Immature natural killer cell (primary cell): Measurements from ENCODE around the gene MRPL3. TPM values are rescaled to one million over a fixed set of nuclear protein-coding genes. Genes with fewer than 3 reads are reported as not detected.

ENCODE experiments used
- DNase-seq, 3 donors: peaks; one replicate each; pipeline ENCODE4 v3.0.0; 2022; ENCODE audit warnings: mixed read lengths in 1 of 3
- H3K27ac Mint-ChIP-seq, 6 donors: one replicate each; pipeline ENCODE4 v1.8.0; 2020; ENCODE audit warnings: mixed read lengths in 6 of 6, mild to moderate bottlenecking in 5 of 6, inconsistent platforms in 4 of 6, moderate library complexity in 3 of 6
- H3K27me3 Mint-ChIP-seq, 3 donors: one replicate each; pipeline ENCODE4 v1.8.0; 2020 to 2021; ENCODE audit warnings: low read depth in 3 of 3, mild to moderate bottlenecking in 3 of 3, mixed read lengths in 3 of 3, moderate library complexity in 3 of 3, inconsistent platforms in 1 of 3
- H3K36me3 Mint-ChIP-seq, 3 donors: one replicate each; pipeline ENCODE4 v1.8.0; 2020; ENCODE audit warnings: mixed read lengths in 3 of 3, inconsistent platforms in 2 of 3, mild to moderate bottlenecking in 2 of 3
- H3K4me1 Mint-ChIP-seq, 2 donors: one replicate each; pipeline ENCODE4 v1.8.0; 2020; ENCODE audit warnings: inconsistent platforms in 2 of 2, mild to moderate bottlenecking in 2 of 2, mixed read lengths in 2 of 2, moderate library complexity in 1 of 2
- H3K4me3 Mint-ChIP-seq, 5 donors: one replicate each; pipeline ENCODE4 v1.8.0; 2020; ENCODE audit warnings: mild to moderate bottlenecking in 5 of 5, mixed read lengths in 5 of 5, inconsistent platforms in 3 of 5, moderate library complexity in 3 of 5
- H3K9me3 Mint-ChIP-seq, 6 donors: one replicate each; pipeline ENCODE4 v1.8.0; 2020; ENCODE audit warnings: mild to moderate bottlenecking in 6 of 6, mixed read lengths in 6 of 6, inconsistent platforms in 4 of 6, moderate library complexity in 3 of 6
- polyA plus RNA-seq, 3 donors: library from polyadenylated mRNA; unstranded; fragments of 300-500 nt; fragmentation: Illumina TruSeq; gene quantifications; one replicate each; pipeline ENCODE4 v1.2.3, GENCODE V29; 2021

The MRPL3 gene
- 100 to 1,000 TPM in 1 of 3 donors, 10 to 100 TPM in 2; 63.5 to 101 (median 66.5) TPM for polyA plus RNA-seq

DNA sequence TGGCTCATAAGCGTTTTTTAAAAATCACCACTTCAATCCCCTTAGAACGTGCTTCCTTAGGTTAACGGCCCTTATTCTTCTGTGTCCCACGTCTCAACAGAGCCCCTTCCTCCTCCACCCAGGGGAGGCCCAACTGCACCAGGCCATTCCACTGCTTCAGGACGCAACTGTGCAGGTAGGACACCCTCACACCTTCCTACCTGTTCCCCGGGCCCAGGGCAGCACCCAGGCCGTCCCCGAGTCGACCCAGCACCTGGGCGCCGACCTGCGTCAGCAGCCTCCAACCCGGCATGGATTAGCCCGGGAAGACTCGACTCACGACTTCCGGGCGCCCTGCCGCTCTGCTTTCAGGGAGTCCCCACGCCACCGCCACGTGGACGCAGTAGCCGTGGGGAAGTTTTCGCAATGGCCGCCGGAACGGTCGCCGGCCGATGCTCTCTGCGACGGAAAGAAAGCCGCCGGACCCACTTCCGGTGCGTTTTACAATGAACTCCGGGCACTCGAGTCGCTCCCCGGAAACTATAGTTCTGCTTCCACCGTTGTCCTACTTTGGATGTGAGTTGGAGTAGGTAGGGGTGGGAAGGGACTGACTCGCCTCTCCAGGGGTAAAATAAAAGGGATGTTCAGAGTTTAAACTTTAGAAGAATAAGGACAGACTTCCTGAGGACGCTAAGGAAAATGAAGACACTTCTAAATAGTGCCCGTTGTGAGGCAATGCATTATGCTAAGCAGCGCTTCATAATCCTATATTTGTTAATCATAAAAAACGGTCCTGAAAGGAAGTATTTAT, at the start of gene MRPL3:
TSS of gene MRPL3 (minus strand) at position 442 of the 790 bp plus-strand sequence. CDS start at position 292, 150 bp downstream.
- DNase-seq: peak; percentile 81 to 84 (median 82)
- H3K27me3 Mint-ChIP-seq: peaks cover 2 to 11% (median 6%) of the 10 kb centered on the region in 3 donors
- H3K27ac Mint-ChIP-seq: peak within 1 kb of the TSS; percentile 88 to 97 (median 94)
- peaks cover 4 to 15% (median 6%) of the 10 kb centered on the region in 3 donors for H3K36me3 Mint-ChIP-seq
- H3K9me3 Mint-ChIP-seq: no peaks in the 10 kb centered on the region
- H3K4me3 Mint-ChIP-seq: peak within 1 kb of the TSS; percentile 90 to 97 (median 93)
- H3K4me1 Mint-ChIP-seq: peaks cover 31 to 53% of the 10 kb centered on the region in 2 donors

GRCh38 chr3:131551761-131552160, 49.0 kb upstream of the MRPL3 start:
- no peak for DNase-seq
- H3K27ac Mint-ChIP-seq: no peak overlapping the region
- H3K4me1 Mint-ChIP-seq: no peaks in the 10 kb centered on the region
- no peak overlapping the region for H3K4me3 Mint-ChIP-seq
- H3K9me3 Mint-ChIP-seq: no peaks in the 10 kb centered on the region
- H3K27me3 Mint-ChIP-seq: peaks cover 0 to 9% (median 8%) of the 10 kb centered on the region in 3 donors
- no peaks in the 10 kb centered on the region for H3K36me3 Mint-ChIP-seq

- H3K27me3 Mint-ChIP-seq: peaks cover 0 to 8% (median 5%) of the 10 kb centered on the region in 3 donors
Observed at GRCh38 chr3:131550562-131551465, 48.0 kb upstream of the MRPL3 start.

GRCh38 chr3:131549340-131549739, 46.6 kb upstream of the MRPL3 start:
- Mint-ChIP-seq H3K27ac (no peak overlapping the region), H3K4me3 (no peak overlapping the region), H3K4me1 (no peaks in the 10 kb centered on the region), H3K36me3 (no peaks in the 10 kb centered on the region), H3K27me3 (peaks cover 0 to 9% (median 5%) of the 10 kb centered on the region in 3 donors), H3K9me3 (no peaks in the 10 kb centered on the region)
- no peak for DNase-seq

More at GRCh38 chr3:131550562-131551465, 48.0 kb upstream of the MRPL3 start:
- Mint-ChIP-seq H3K4me3 (no peak overlapping the region), H3K36me3 (no peaks in the 10 kb centered on the region), H3K27ac (no peak overlapping the region), H3K4me1 (no peaks in the 10 kb centered on the region), H3K9me3 (no peaks in the 10 kb centered on the region)
- DNase-seq: no peak

DNA sequence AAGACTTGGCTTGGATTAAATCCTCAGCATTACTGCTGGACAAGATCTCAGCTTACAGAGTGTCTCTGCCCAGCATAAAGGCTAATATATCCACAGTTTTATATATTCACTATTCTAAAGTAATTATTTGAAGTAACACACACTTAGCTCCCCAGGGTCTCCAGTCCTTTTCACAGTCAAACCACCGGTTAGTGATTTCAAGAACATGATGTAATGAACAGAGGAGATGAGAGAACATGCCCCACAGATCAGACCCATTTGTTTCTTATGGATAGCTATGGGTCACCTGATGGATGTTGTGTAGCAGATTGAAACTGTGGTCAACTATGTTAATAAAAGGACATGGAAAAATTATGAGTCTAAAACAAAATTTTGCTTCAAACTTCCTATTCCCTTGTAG, 44.8 kb upstream of the MRPL3 start:
- Mint-ChIP-seq H3K27ac (no peak overlapping the region), H3K9me3 (peaks cover 0 to under 1% (median 0%) of the 10 kb centered on the region in 6 donors), H3K4me3 (no peak overlapping the region), H3K36me3 (no peaks in the 10 kb centered on the region), H3K4me1 (no peaks in the 10 kb centered on the region), H3K27me3 (peaks cover 0 to 5% (median 1%) of the 10 kb centered on the region in 3 donors)
- no peak for DNase-seq

DNA sequence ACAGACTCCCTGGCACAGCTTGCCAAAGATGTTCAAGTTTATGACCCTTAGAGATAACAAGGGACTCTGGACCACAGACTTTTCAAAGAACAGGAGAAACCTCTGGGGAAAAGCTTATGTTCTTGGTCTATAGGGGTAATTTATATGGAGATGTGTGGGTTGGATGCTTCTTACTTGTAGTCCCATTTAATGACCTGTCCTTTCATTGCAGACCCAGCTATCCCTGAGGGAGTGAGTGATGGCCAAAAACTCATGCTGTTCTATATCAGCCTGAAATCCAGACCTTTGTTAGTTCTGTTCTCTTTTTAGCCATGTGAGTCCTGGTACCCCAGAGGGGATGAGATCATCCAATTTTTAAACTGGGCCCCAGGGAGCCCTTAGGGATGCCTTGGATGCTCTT, 43.7 kb upstream of the MRPL3 start:
- peaks cover 0 to 5% (median 1%) of the 10 kb centered on the region in 3 donors for H3K27me3 Mint-ChIP-seq
- DNase-seq: no peak
- no peaks in the 10 kb centered on the region for H3K36me3 Mint-ChIP-seq
- no peak overlapping the region for H3K4me3 Mint-ChIP-seq
- no peak overlapping the region for H3K27ac Mint-ChIP-seq
- H3K4me1 Mint-ChIP-seq: no peaks in the 10 kb centered on the region
- peaks cover 0 to 1% (median 0%) of the 10 kb centered on the region in 6 donors for H3K9me3 Mint-ChIP-seq

DNA sequence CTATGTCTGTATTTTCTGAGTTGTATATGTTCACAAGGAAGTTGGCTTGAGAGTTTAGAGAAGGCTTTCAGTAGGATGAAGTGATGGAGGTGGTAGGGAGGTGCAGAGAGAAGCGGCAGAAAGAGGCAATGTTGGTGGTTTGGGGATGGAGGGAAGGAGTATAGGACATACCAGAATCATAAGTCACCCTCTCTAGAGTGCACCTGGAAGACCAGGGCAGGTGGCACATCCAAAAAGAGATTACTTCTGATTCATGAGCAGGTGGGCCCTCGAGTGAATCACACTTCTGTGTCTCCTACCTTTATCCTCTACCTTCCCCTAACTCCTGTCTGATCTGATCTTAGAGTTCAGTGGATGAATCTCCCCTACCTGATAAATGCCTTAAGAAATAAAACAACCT, 41.8 kb upstream of the MRPL3 start:
- H3K27me3 Mint-ChIP-seq: peaks cover 0 to 10% (median 1%) of the 10 kb centered on the region in 3 donors
- H3K4me3 Mint-ChIP-seq: no peak overlapping the region
- DNase-seq: no peak
- peaks cover 0 to 1% (median 0%) of the 10 kb centered on the region in 6 donors for H3K9me3 Mint-ChIP-seq
- no peaks in the 10 kb centered on the region for H3K4me1 Mint-ChIP-seq
- no peak overlapping the region for H3K27ac Mint-ChIP-seq
- H3K36me3 Mint-ChIP-seq: no peaks in the 10 kb centered on the region

GRCh38 chr3:131543714-131544113, 40.9 kb upstream of the MRPL3 start:
- Mint-ChIP-seq H3K27ac (no peak overlapping the region), H3K4me3 (no peak overlapping the region), H3K27me3 (peaks cover 0 to 7% (median 1%) of the 10 kb centered on the region in 3 donors)

DNA sequence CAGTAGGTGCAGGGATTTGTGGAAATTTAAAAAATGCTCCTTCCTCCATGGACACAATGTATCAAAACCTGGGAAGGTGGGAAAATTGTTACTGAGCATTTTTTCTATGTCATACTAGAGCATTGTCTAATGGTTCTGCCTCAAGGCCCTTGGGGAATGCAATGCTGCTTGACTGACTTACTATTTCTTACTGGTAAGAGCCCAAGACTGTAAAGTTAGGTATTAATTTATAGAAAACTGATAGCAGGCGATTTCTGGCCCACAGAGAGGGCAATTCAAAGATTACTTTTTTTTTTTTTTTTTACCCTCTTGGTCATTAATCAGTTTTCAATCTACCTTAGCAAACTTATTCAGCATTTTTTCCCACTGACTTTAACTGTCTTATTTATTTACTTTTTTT, 38.5 kb upstream of the MRPL3 start:
- Mint-ChIP-seq H3K4me1 (no peaks in the 10 kb centered on the region), H3K27ac (no peak overlapping the region), H3K36me3 (no peaks in the 10 kb centered on the region), H3K27me3 (peaks cover 0 to 11% (median 1%) of the 10 kb centered on the region in 3 donors), H3K4me3 (no peak overlapping the region), H3K9me3 (peaks cover 0 to 1% (median 0%) of the 10 kb centered on the region in 6 donors)
- DNase-seq: no peak

More at GRCh38 chr3:131543714-131544113, 40.9 kb upstream of the MRPL3 start:
- H3K4me1 Mint-ChIP-seq: no peaks in the 10 kb centered on the region
- no peak for DNase-seq
- H3K36me3 Mint-ChIP-seq: no peaks in the 10 kb centered on the region
- peaks cover 0 to 1% (median 0%) of the 10 kb centered on the region in 6 donors for H3K9me3 Mint-ChIP-seq

DNA sequence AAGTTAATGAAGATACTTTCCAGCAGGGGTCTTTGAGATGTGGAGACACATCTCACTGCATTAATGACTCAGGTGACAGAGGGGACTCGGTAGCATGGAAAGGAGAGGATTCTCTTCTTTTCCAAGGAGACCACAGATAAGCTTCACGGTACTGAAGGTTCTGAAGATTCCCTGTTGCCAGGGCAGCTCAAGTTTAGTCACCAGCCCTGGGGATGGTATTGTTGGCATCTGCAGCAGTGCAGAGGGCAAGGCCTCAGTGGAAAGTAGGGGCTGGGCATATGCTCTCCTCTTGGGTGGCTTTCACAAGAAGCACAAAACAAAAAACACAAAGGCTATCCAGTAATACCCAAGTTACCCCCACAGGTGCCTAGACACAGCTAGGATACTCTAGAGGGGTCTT, 38.0 kb upstream of the MRPL3 start:
- no peaks in the 10 kb centered on the region for H3K4me1 Mint-ChIP-seq
- H3K27ac Mint-ChIP-seq: no peak overlapping the region
- no peak for DNase-seq
- H3K4me3 Mint-ChIP-seq: no peak overlapping the region
- H3K9me3 Mint-ChIP-seq: peaks cover 0 to 4% (median 0%) of the 10 kb centered on the region in 6 donors
- no peaks in the 10 kb centered on the region for H3K36me3 Mint-ChIP-seq
- H3K27me3 Mint-ChIP-seq: peaks cover 0 to 16% (median 1%) of the 10 kb centered on the region in 3 donors

DNA sequence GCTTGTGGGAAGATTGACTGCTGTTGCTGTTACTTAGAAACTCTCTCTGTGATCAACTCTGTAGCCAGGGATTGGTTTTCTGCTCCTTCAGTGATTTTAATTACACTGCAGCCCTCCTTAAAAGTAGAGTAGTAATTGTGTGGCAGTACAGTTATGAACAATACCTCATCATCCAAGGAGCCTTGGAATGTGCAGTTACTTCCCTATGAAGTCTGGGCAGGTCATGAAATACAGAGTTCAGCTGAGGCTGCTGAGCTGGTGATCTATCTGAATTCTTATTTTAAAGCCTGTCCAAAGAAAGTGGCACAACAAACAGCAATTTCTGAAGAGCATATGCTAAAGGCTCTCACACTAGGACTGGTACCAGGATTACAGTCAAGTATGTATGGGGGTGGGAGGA, 37.4 kb upstream of the MRPL3 start:
- Mint-ChIP-seq H3K27ac (no peak overlapping the region), H3K9me3 (peaks cover 0 to 4% (median 0%) of the 10 kb centered on the region in 6 donors), H3K4me1 (no peaks in the 10 kb centered on the region), H3K4me3 (no peak overlapping the region), H3K27me3 (peaks cover 0 to 17% (median 0%) of the 10 kb centered on the region in 3 donors), H3K36me3 (no peaks in the 10 kb centered on the region)
- DNase-seq: no peak

DNA sequence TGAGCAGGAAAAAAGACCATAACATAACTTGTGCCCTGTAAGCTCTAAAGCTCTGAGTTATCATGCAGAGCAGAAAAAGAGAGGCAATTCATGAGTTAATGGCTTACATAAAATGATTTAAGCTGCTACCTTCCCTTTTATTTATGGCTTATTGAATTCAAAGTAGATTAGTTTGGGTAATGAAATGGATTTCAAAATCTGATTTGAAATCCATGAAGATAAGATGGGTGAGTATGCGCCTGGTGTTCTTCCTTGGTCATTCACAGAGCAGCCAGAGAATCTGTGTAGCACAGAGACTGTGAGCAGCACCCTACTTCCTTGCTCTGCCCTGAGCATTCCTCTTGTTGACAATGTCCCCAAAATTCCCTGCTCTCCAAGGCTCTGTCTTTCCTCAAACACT, 36.2 kb upstream of the MRPL3 start:
- no peaks in the 10 kb centered on the region for H3K36me3 Mint-ChIP-seq
- no peak overlapping the region for H3K27ac Mint-ChIP-seq
- H3K4me3 Mint-ChIP-seq: no peak overlapping the region
- DNase-seq: no peak
- H3K9me3 Mint-ChIP-seq: peaks cover 0 to 4% (median 0%) of the 10 kb centered on the region in 6 donors
- peaks cover 0 to 17% (median 0%) of the 10 kb centered on the region in 3 donors for H3K27me3 Mint-ChIP-seq
- H3K4me1 Mint-ChIP-seq: no peaks in the 10 kb centered on the region

- Mint-ChIP-seq H3K36me3 (no peaks in the 10 kb centered on the region), H3K4me3 (no peak overlapping the region), H3K9me3 (peaks cover 0 to 3% (median 0%) of the 10 kb centered on the region in 6 donors), H3K4me1 (no peaks in the 10 kb centered on the region), H3K27ac (no peak overlapping the region), H3K27me3 (peaks cover 0 to 18% (median 0%) of the 10 kb centered on the region in 3 donors)
- DNase-seq: no peak
Observed at GRCh38 chr3:131537531-131537930, 34.8 kb upstream of the MRPL3 start.
